Anterior cingulate cortex (tissue), 58 donors: ENCODE results near the gene SHCBP1L.
"Not testable (repeated sequence)": the region's sequence is repeated elsewhere in the genome, so short reads cannot be mapped to it uniquely, and the experiment has no call there.

Experiments
- DNase-seq, 58 donors: peaks; one replicate each; lab custom pipeline; 2025; lab: John Stamatoyannopoulos, UW

The SHCBP1L gene

GRCh38 chr1:182905321-182905720, 47.6 kb downstream of the SHCBP1L start:
- no peak for DNase-seq

GRCh38 chr1:182901946-182902345, 51.0 kb downstream of the SHCBP1L start:
- DNase-seq, result not testable (repeated sequence)

GRCh38 chr1:182897696-182898095, 55.3 kb downstream of the SHCBP1L start:
- DNase-seq, result no peak

GRCh38 chr1:182890927-182891610, 61.9 kb downstream of the SHCBP1L start:
- DNase-seq, result no peak

GRCh38 chr1:182889997-182890396, 63.0 kb downstream of the SHCBP1L start:
- DNase-seq, result no peak

GRCh38 chr1:182888736-182889531, 64.0 kb downstream of the SHCBP1L start:
- no peak for DNase-seq

GRCh38 chr1:182886985-182887384, 66.0 kb downstream of the SHCBP1L start:
- no peak for DNase-seq

GRCh38 chr1:182885591-182885990, 67.4 kb downstream of the SHCBP1L start:
- DNase-seq, result no peak

GRCh38 chr1:182884872-182885271, 68.1 kb downstream of the SHCBP1L start:
- no peak for DNase-seq

GRCh38 chr1:182877842-182878241, 75.1 kb downstream of the SHCBP1L start:
- no peak for DNase-seq

- no peak for DNase-seq
These were observed 75.6 kb downstream of the SHCBP1L start for GRCh38 chr1:182877331-182877730.

GRCh38 chr1:182875889-182876288, 77.1 kb downstream of the SHCBP1L start:
- DNase-seq, result no peak

GRCh38 chr1:182872881-182873280, 80.1 kb downstream of the SHCBP1L start:
- DNase-seq, result no peak

GRCh38 chr1:182869241-182869666, 83.7 kb downstream of the SHCBP1L start:
- DNase-seq, result no peak

GRCh38 chr1:182867861-182868260, 85.1 kb downstream of the SHCBP1L start:
- DNase-seq, result no peak

GRCh38 chr1:182863940-182864339, 89.0 kb downstream of the SHCBP1L start:
- no peak for DNase-seq

- no peak for DNase-seq
These were observed 90.1 kb downstream of the SHCBP1L start for GRCh38 chr1:182862827-182863226.

- no peak for DNase-seq
These were observed 91.0 kb downstream of the SHCBP1L start for GRCh38 chr1:182861994-182862393.

GRCh38 chr1:182860658-182861057, 92.3 kb downstream of the SHCBP1L start:
- DNase-seq, result no peak

GRCh38 chr1:182857212-182857611, 95.8 kb downstream of the SHCBP1L start:
- DNase-seq, result no peak

GRCh38 chr1:182855911-182856310, 97.1 kb downstream of the SHCBP1L start:
- no peak for DNase-seq

- DNase-seq, result no peak
These were observed 101.1 kb downstream of the SHCBP1L start for GRCh38 chr1:182851825-182852224.
